HFF-Myc (cell line): ENCODE results near the gene CLTCL1.

Source experiments
- DNase-seq: peaks from one replicate; pipeline ENCODE4 v3.0.0-alpha.2; 2011; ENCODE audit warnings: low read depth; ENCODE audit errors: extremely low read depth
- H3K4me3 ChIP-seq: replicated peaks from 2 replicates; pipeline ENCODE4 v1.5.1; 2011; ENCODE audit warnings: low read depth, mild to moderate bottlenecking, control low read depth, low read length
- CTCF ChIP-seq: IDR thresholded peaks from 2 replicates; pipeline ENCODE4 v1.5.1; 2012; ENCODE audit warnings: mild to moderate bottlenecking, low read depth, low read length, control low read depth; ENCODE audit errors: missing control alignments

Gene CLTCL1

GRCh38 chr22:19234126-19234896, 57.2 kb downstream of the CLTCL1 start:
- DNase-seq: no peak
- H3K4me3 ChIP-seq: no peak overlapping the region
- TF ChIP-seq CTCF: no peak

GRCh38 chr22:19233189-19233661, 58.3 kb downstream of the CLTCL1 start:
- no peak overlapping the region for H3K4me3 ChIP-seq
- TF ChIP-seq CTCF: no peak
- no peak for DNase-seq

GRCh38 chr22:19232623-19233022, 58.9 kb downstream of the CLTCL1 start:
- no peak overlapping the region for H3K4me3 ChIP-seq
- no peak for TF ChIP-seq CTCF
- no peak for DNase-seq

- no peak for DNase-seq
- no peak for TF ChIP-seq CTCF
- H3K4me3 ChIP-seq: no peak overlapping the region
Measured at GRCh38 chr22:19231986-19232385, 59.5 kb downstream of the CLTCL1 start.

GRCh38 chr22:19229600-19229999, 61.9 kb downstream of the CLTCL1 start:
- TF ChIP-seq CTCF: no peak
- H3K4me3 ChIP-seq: no peak overlapping the region
- DNase-seq: no peak

GRCh38 chr22:19228179-19228578, 63.3 kb downstream of the CLTCL1 start:
- DNase-seq: no peak
- no peak overlapping the region for H3K4me3 ChIP-seq
- no peak for TF ChIP-seq CTCF
